GM19397 (cell line): ENCODE data around the gene SLX9.

Experiments used
- ATAC-seq: cut with Tn5 transposase; IDR thresholded peaks from one replicate; pipeline ENCODE4 v1.9.1; 2021; ENCODE audit warnings: mild to moderate bottlenecking, moderate library complexity; ENCODE audit not compliant: unreplicated experiment

Gene SLX9

DNA sequence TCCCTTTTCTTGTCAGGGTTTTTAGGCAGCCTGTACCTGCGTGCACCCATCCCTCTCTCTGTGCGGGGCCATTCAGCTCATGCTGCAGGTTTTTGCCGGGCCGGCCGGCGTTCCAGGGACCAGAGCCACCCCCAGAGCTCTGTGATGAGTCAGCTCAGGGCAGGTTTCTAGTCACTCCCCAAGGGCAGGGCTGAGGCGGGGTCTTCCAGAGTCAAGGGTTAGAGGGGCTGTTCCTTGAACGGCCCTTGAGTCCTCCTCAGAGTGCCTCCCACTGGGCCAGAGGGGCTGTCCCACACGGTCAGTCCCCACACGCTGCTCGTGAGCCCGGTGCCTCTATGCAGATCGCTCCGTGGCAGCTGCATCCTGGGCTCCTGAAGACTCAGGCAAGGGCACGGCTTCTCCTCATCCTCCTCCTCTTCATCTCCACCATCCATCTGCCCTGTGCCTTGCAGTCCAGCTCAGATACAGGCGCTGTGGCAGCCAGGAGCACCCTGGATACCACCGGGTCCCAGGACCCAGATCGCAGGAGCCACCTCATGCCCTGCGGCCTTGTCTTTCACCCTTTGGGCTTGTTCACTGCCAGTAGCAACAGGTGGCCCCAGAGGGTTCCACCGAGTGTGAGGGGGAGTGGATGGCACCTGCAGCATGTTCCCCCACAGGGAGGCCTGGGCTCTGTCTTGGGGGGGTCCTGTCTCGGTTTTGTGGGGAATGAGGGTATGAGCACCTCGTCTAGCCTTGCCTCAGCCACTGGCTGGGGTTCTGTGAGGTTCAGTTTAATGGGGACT lies 17.4 kb downstream of the SLX9 start:
- no peak for ATAC-seq

DNA sequence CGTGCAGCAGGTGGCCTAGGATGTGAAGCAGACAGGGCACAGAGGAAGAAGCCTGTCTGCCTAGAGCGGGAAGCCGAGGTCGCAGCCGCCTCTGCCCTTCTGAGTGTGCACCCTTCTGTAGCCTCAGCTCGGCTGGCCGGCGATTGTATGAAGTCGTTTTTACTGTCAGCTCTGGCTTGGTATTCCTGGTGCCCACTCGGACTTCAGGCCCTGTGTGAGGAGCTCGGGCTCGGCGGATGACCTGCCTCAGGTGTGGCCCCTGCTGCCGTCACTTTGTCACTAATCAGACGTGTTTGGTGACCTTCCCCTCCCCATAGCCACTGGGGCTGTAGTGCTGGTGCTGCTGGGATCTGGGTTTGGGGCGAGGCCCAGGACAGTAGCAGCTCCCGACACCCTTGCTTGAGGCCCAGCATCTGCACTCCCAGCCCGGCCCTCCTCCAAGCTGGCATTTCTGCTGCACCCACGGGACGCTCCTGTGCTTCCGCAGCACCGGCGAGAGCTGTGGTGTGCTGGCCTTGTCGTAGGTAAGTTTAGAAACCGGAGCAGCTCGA lies 18.1 kb downstream of the SLX9 start:
- ATAC-seq, result no peak

DNA sequence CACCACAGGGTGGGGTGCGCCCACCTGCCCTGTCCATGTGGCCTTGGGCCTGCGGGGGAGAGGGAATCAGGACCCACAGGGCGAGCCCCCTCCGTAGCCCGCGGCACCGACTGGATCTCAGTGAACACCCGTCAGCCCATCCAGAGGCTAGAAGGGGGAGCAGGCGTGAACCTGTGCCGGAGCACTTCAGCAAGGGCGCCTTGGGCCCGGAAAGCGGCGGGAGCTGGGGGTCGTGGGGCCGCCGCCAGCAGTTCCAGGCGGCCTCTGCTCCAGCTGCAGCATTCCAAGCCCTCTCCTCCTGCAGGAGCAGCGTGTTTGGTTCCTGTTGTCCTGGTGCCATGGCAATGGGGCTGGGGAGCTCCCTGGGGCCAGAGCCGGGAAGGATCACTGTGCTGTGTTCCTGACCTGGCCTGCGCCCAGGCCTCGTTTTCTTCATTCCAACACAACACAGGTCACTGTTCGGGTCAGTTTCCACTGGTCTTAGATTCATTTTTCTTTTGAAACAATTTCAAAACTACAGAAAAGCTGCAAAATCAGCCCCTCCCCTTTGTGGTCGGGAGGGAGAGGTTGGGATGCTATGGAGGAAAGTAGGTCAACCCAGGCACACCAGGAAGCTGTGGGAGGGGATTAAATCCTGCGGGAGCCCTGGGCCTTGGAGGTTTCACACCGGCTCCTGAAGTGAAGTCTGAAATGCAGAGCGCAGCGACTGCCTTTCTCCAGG lies 18.8 kb downstream of the SLX9 start:
- ATAC-seq, result no peak

DNA sequence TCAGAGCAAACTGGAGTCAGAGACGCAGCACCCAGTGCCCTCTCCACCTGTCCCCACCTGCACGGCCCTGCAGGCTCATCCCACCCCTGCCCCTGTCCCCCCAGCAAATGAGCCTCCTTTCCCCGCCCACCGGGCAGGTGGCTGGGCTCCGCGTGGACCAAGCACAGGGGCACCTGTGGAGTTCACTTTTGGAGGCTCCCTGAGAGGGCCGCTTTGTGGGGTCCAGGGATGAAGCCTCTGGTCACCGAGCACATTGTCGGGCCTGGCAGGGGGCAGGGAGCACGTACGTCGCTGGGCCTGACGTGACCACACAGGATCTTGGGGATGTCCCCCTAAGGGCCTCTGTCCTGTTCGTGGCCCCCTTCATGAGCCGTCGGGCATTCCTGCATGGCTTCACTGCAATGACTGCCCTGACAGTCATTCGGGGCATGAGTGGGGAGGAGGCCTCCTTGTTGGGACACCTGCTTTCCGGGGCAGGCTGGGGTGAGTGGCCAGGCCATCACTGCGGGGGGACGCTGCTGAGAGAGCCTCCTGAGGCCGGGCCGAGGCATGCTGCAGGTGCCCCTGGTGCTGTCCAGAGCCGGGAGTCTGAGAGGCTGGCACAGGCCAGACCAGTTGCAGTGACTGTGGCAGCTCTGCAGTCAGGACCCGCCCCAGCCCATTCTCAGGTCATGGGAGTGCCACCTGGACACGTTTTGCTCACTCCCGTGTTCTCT lies 19.7 kb downstream of the SLX9 start:
- ATAC-seq, result no peak

DNA sequence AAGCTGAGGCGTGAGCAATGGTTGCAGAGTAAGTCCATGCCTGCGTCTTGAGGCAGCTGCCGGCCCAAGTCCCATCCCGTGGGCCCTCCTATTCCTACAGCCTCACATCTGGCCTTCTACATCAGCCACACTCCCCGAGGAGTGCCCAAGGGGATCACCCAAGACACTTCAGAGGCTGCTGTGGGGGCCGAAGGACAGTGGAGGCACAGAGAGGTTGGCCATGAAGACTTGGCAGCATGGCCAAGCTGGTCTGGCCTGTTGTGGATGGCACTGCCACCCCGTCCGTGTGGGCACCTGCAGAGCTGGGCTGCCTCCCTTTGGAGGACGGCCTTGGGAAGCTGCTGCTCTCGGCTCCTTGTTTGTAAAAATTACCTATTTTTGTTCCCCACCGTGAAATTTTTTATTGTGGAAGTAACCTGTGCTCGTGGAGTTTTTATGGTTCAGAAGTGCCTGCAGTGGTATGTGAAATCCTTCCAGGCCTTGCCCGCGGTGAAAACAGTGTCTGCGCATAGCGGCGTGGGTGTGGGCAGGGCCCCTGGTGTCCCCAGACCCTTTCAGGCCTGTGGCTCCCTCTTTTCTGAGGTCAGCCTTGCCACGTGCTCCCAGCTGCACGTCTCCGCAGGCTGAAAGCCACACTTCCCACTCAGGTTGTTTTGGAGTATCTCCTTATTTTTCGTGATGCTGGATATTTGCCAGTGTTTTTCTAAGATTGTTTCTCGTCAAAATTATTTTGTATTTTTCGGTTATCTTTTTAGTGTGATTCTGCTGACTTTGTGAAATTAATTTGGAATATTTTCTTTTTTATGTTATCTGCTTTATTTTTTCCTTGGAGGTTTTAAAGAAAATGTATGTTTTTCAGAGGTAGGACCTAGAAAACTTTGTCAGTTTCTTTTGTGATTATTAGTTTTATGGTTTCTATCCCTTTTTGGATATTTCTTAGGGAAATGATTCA lies 20.6 kb downstream of the SLX9 start:
- no peak for ATAC-seq

DNA sequence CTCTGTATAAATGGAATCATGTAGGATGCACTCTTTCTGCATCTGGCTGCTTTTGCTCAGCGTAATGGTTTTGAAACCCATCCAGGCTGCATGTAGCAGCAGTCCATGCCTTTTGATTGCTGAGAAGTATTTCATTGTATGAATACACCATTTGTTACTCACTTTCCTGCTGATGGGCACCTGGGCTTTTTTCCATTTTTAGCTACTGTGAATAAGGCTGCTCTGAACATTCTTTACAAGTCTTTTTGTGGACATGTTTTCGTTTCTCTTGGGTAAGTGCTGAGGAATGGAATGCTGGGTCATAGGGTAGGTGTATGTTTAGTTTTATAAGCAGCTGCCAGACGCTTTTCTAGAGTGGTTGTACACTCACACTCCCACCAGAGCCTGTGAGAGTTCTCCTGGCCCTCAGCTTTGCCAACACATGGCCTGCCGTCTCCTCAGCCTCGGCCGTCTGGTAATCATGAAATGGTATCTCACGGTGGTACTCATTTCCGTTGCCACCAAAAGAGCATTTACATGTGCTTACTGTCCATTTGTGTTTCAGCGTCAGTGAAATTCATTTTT lies 22.7 kb downstream of the SLX9 start:
- no peak for ATAC-seq

DNA sequence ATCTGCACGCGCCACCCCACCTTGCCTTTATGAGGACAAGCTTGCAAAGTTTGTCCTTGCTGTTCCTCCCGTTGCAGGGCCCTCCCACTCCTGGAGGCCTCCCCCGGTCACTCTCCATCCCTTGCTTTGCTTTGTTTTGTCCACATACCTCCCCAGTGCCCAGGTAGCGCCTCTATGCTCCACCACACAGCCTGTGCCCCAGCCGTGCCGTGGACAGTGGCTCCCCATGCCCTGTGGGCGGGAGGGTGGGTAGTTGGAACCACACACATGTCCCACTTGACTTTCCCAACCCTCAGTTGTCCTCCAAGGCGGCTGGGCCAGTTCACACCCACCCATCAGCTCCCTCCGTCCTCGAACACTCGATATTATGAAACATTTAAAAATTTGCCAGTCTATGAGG lies 24.6 kb downstream of the SLX9 start:
- no peak for ATAC-seq

DNA sequence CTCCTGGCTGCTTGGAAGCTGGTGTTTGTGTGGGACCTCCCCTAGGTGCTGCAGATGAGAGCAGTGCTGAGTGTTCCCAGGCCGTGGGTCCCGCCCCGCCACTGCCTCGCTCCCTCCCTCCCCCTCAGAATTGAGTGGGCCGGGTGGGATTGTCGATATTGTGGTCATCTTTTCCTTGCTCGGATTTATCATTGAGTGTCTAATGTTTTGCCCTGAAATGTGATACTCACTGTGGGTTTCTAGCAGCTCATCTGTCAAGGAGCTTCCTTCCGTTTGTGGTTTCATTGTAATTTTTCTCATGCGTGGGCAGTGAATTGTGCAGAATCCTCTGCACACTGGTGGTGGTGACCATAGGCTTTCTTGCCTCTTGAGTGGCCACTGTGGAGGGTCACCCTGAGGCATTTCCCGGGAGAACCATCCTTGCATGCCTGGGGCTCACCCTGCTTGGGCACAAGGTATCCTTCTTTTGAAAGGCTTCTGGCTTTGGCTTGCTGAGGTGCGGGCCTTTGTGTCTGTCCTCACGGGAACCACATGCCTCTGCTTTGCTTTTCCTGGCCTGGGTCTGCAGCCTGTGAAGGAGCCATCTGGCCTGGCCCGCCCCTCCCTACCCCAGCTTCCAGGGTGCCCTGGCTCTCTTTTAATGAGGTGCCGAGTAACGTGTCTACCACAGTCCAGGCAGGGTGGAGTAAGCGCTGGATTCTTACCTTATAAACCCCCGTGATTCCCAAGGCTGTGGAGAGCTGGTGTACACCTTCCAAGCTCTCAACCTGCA lies 25.6 kb downstream of the SLX9 start:
- ATAC-seq, result no peak

DNA sequence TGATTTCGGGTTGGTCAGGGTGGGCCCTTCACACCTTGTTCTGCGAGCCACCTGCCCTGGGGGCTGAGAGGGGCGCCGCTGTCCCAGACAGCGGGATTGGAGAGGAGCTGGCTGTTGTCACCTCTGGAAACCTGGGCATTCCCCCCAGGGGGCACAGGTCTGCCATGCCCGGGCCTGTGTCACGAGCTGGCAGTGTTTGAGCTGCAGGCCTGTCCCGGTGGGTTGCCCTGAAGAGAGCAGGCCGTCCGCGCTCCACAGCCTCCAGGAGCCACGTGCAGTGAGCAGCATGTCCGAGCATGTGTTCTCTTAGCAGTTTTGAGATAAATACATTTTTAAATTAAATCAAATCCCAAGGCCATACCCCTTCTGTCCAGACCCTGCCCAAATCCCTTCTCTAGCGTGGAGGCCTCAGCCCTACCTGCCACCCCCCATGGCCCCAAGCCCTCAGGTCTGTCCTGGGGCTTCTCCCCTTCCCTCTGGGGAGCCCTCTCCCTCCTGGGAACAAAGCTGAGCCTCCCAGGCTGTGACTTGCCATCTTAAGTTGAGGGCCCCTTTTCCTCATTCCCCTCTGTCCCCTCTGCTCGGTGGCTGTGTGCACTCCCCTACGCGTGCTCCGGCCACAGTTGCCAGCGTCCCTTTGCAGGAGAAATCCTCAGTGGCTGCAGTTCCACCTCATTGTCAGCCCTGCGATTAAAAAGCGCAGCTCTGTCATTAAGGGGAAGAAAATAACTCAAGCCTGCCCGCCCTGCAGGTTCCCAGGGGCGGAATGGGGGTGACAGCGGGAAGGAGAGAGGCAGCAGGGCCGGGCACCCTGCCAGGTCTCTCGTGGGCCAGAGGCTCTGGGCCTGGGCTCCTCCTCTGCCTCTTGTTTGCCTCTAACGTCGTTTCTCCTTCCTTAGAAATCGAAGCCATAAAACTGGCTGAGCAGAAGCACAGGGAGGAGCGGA lies 26.6 kb downstream of the SLX9 start:
- no peak for ATAC-seq

DNA sequence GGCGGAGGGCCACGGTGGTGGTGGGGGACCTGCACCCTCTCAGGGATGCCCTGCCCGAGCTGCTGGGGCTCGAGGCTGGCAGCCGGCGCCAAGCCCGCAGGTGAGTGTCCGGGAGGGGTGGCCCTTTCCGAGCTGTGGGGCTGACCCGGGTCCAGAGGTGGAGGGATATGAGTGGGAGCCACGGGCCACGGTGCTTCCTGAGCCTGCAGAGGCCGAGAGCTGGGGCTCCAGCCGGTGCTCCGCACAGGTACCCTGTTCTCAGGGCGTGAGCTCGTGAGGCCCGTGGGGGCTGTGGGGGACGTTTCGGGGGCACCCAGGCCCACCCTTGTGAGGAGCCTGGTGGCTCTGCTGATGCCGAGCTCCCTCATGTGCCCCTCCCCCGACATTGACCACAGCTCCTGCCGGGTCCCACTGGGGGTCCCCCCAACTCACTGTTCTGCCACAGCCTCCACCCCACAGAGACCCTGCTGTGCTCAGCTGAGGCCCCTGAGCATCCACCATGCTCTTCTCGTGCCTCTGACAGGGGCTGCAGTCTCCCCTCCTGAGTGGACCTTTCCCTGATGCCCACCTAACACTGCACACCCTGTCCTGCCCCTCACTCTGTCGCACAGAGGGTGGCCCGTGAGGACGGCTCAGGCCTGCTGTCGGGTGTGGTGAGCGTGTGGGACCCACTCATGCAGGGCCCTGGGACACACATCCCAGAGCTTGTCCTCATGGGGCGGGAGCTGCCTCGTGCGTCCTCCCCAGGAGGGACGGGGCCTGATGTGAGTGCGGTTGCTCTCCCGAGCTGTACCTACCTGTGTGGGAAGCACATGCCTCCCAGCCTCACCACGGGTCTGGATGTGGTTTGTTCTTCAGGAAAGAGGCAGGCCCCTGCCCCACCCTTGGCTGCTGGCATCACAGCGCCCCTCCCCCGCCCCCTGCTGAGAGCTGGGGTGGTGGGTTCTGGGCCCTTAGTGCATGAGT lies 27.5 kb downstream of the SLX9 start:
- ATAC-seq, result no peak

DNA sequence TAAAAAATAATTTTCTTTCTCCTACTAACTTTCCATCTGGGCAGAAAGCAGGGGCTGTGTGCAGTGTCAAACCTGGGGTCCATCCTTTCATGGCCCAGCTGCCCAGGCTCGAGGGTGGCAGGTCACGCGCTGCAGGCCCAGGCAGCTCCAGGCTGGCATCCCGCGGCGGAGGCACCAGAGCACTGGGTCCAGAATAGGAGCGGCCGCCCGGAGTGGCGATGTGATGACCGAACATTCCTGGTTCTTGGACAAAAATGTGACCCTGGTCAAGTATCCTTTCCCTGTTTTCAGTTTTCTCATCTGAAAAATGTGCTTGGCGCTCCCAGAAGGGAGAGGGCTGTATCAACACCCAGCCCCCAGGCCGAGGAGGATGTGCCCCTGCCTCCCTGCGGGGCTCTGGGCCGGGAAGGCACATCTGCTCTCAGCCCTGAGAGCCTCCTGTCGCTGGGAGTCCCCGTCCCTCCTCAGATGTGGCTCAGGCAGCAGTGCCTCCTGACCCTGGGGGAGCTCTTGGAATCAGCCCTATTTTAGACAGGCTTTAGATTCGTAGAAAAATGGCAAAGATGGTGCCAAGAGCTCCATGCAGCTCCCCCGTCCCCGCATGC lies 29.3 kb downstream of the SLX9 start:
- ATAC-seq, result no peak

DNA sequence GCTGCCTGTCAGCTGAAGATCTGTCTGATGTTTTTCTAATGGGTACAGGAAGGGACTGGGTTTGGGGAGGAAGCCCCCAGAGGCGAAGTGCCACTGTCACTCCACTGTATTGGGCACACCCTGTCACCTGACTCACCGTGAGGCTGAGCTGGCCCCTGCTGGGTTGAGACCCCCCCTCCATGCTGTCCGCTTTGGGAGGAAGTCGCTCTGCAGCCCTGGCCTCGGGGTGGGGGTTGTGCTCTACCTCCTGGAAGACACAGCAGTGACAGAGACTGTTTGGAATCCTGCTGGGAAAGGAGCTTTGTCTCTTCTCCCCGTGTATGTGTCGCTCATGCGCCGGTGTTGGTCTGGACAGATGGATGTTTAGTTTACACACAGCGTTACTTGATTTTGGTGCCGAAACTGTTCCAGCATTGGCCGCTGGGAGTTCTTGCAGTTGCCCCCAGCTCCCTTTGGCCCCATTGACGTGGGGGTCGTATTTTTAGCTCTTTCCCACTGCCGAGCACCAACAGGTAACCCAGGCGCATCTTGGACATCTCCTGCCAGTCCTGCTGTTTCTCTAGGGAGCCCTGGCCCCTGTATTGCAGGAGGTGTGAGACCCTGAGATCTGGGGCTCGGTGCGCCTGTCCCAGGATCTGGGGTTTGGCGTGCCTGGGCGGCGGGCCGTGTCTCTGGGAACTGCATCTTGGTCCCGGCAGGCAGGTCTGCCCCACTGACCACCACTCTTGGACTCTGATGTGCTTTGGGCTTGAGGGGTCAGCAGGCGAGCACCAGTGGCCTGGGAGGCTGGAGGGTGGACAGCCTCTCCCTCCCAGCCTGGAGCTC lies 30.3 kb downstream of the SLX9 start:
- no peak for ATAC-seq

DNA sequence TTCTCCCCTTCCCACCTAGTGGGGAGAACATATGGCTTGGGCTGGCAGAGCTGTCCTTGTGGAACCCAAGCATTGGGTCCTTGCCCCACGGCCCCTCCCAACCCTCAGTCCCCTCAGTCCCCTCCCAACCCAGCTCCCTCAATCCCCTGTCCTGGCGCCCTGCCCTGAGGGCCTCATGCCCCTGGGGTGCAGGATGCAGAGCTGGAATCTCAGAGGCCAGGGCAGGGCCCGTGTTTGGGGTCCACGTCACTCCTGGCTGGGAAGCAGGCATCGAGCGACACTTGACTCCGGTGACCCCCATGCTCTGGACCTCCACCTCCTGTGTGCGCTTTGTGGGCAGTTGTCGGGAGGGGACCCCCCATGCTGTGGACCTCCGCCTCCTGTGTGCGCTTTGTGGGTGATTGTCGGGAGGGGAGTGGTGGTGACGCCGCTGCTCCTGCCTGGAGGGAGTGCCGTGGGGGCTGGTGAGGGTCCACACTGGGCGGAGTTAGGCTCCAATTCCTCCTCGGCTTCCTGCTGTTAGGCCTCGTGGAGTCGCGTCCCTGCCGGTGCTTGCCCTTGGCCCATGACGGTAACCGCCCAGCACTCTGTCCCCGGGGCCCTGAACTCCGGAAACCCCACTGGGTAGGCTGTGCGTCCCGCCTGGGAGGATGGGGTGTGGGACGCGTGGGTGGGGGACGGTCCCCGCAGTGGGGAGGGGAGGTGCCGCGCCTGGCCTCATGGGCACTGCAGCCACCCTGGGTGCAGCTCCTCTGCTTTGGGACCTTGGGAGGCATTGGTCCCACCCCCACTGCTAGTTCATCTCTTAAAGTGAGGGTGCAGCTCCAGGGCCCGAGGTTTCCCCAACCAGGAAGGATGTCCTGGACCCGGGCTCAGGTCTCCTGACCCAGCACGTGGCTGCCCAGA lies 31.2 kb downstream of the SLX9 start:
- ATAC-seq, result no peak

DNA sequence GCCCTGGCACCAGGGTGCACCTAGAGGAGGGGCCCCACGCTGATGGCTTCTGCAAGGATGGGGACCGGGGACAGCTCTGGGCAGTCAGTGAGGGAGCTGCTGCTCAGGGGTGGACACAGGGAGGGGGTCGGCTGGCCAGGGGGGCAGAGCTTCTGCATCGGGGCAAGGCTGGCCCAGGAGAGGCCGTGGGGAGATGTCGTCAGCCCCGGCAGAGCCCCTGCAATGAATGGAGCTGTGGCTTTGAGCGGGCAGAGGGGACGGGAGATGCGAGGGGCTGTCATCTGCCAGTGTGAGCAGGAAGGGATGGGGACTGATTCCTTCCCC lies 31.8 kb downstream of the SLX9 start:
- ATAC-seq, result no peak

DNA sequence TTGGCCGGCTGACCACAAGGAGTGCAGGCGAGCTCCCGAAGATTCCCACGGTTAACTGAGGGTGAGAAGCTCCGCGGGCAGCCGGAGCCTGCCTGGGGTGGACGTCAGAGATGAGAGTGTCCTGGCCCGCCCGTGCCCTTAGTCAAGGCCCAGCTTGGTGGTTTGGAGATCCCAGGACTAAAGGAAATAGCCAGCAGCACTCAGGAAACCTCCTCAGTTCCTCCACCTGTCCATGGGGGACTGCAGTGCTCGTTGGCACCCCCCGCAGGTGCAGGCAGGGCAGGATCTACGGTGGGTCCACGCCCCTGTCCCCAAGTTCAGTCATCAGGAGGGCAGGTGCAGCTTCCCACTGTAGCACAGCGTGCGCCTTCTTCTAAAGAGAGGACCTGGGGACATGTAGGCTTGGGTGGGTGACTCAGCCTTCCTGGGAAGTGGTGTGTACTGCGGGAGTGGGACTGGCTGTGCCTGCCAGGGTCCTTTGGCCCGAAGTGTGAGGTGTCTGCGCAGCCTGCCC lies 32.5 kb downstream of the SLX9 start:
- no peak for ATAC-seq
